Left ventricle myocardium superior (tissue), 1 donor: ENCODE measurements around the gene TMED6. TPM values are rescaled to one million over a fixed set of nuclear protein-coding genes. Genes with fewer than 3 reads are reported as not detected.
A peak's percentile ranks its signal among the peaks of the same experiment; 100 is the strongest.
"Not testable (repeated sequence)": the region's sequence is repeated elsewhere in the genome, so short reads cannot be mapped to it uniquely, and the experiment has no call there.

Experiments used
- ATAC-seq: fragments of 200-7000 bp; cut with Tn5 transposase; one replicate; pipeline ENCODE4 v1.9.1; 2020; ENCODE audit warnings: mild to moderate bottlenecking, moderate library complexity
- DNase-seq: peaks from one replicate; pipeline ENCODE4 v3.0.0-alpha.2; 2020
- intact Hi-C: fragments of 100-400 bp; cut with micrococcal nuclease; formaldehyde crosslinking; loops from one replicate; pipeline ENCODE4 v1.11.0; 2022
- total RNA-seq: library from RNA; stranded (reverse); fragmentation: NEBNext Ultra II Directional; extraction: Animal tissue kit (Norgen Biotek cat#: 25700); gene quantifications from one replicate; pipeline ENCODE4 v1.2.1, GENCODE V29; 2021
- donor health status: DM: no; HTN: yes; CAD: no; lungs with severe emphysema.

TMED6 gene
- total RNA-seq, 1 donor from 2014 or later: not detected

GRCh38 chr16:69311533-69312387, 39.8 kb downstream of the TMED6 start:
- no peak for DNase-seq
- intact Hi-C loops: no loop called here
- ATAC-seq: peak; percentile 46

GRCh38 chr16:69310653-69311532, 40.7 kb downstream of the TMED6 start, which contains the start of gene VPS4A:
VPS4A (plus strand) TSS chr16:69311350; CDS start chr16:69311512, 162 bp downstream.
- ATAC-seq: peak; percentile 94
- intact Hi-C loops: no loop called here
- peak; percentile 97 for DNase-seq

GRCh38 chr16:69309316-69309715, 42.3 kb downstream of the TMED6 start:
- no peak for ATAC-seq
- intact Hi-C loops: no loop called here
- no peak for DNase-seq

- ATAC-seq (no peak), DNase-seq (no peak)
- intact Hi-C loops: no loop called here
Observed at GRCh38 chr16:69307856-69308255, 43.7 kb downstream of the TMED6 start.

GRCh38 chr16:69307091-69307490, 44.5 kb downstream of the TMED6 start:
- DNase-seq (no peak), ATAC-seq (no peak)
- intact Hi-C loops: no loop called here

GRCh38 chr16:69306031-69306430, 45.6 kb downstream of the TMED6 start:
- no peak for ATAC-seq
- intact Hi-C loops: no loop called here
- DNase-seq: no peak

DNA sequence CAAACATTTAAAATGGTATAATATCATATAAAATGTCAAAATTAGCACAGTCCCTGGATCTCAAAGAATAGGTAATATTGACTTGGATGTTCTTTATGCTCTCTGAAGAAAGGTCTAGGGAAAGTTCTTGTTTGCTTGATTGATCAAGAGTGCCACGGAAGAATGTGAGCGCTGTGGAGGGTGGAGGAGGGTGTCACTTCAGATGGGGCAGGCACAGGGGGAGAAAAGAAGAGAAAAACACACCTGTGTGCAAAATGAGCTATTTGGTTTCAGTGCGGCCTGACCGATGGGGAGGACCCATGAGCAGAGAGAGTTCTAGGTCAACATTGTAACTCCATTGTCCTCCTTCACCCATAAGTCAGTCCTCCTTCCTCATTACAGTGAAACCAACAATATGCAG, 49.3 kb downstream of the TMED6 start:
- no peak for ATAC-seq
- intact Hi-C loops: no loop called here
- DNase-seq: no peak

- intact Hi-C loops: no loop called here
- ATAC-seq: no peak
- DNase-seq: no peak
Observed at GRCh38 chr16:69301861-69302260, 49.7 kb downstream of the TMED6 start.

DNA sequence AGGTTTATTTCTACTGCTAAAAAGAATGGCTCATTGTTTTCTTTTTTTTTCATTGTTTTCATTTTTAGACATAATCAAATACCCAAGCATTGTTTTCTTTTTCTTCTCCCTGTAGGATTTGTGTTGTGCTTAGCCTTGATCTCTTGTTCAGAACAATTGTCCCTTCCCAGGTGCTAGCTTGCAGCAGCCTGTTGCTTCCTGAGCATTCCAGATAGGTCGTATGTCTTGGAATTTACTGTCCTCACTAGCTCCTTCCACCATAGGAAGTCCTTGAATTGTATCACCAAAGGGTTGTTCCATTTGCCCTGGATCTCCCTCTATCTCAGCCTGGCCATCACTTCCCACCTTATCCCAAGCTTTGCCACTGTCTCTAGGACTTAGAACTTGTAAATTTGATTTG, 50.4 kb downstream of the TMED6 start:
- intact Hi-C loops: no loop called here
- DNase-seq (no peak), ATAC-seq (no peak)

DNA sequence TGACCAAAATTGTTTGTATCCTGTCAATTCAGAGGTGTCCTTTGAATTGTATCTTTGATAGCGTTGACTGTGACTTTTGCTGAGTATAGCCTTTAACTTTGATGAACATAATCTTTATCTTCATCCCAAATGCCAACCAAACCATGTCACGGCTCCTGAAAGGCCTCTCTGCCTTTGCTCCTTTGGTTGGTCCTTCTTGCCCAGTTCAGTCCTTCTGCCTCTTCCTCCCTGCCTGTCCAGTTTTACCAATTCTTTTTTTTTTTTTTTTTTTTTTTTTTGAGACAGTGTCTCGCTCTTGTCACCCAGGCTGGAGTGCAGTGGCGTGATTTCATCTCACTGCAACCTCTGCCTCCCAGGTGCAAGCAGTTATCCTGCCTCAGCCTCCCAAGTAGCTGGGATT, 53.3 kb downstream of the TMED6 start:
- no peak for DNase-seq
- intact Hi-C loops: no loop called here
- no peak for ATAC-seq

- DNase-seq, ATAC-seq, intact Hi-C loops: not testable (repeated sequence)
Observed at GRCh38 chr16:69296771-69297170, 54.8 kb downstream of the TMED6 start.

- ATAC-seq (no peak), DNase-seq (no peak)
- intact Hi-C loops: no loop called here
Observed at GRCh38 chr16:69294051-69294450, 57.5 kb downstream of the TMED6 start.

- intact Hi-C loops: no loop called here
- ATAC-seq (no peak), DNase-seq (no peak)
Observed at GRCh38 chr16:69293401-69293800, 58.2 kb downstream of the TMED6 start.

Other genes starting within 250 kb of the TMED6 start
- gene HAS3, start 246.1 kb downstream of the TMED6 start, total RNA-seq: 0.67 TPM
- 51.7 TPM for gene CHTF8, start 219.2 kb downstream of the TMED6 start, total RNA-seq
- gene UTP4, start 219.1 kb downstream of the TMED6 start, total RNA-seq: 32.3 TPM
- gene SNTB2, start 164.6 kb downstream of the TMED6 start, total RNA-seq: 10.4 TPM
- gene VPS4A, start 40.4 kb downstream of the TMED6 start, total RNA-seq: 30.3 TPM
- gene PDF, start 21.2 kb downstream of the TMED6 start, total RNA-seq: 7.2 TPM
- 25.9 TPM for gene COG8, start 12.2 kb downstream of the TMED6 start, total RNA-seq
- gene NIP7, start 12.0 kb downstream of the TMED6 start, total RNA-seq: 8.0 TPM
- gene TERF2, start 34.2 kb upstream of the TMED6 start, total RNA-seq: 26.8 TPM
- 59.8 TPM for gene CYB5B, start 72.8 kb upstream of the TMED6 start, total RNA-seq
- gene NFAT5, start 214.2 kb upstream of the TMED6 start, total RNA-seq: 14.3 TPM